PC-3 (cell line): Measurements from ENCODE around the gene PRKN.

Experiments used
- CTCF ChIP-seq: fragments of 300-600 bp; sonication (generic); conservative IDR thresholded peaks from 2 replicates; pipeline ENCODE4 v1.5.1; 2017; ENCODE audit warnings: antibody characterized with exemption, low read depth, mild to moderate bottlenecking, low read length
- EZH2 ChIP-seq: fragments of 300-600 bp; sonication (generic); IDR thresholded peaks from one replicate; pipeline ENCODE4 v1.6.1; 2017; ENCODE audit warnings: antibody characterized with exemption, mild to moderate bottlenecking, low read length; ENCODE audit not compliant: unreplicated experiment
- EZH2phosphoT487 ChIP-seq: fragments of 300-600 bp; sonication (generic); IDR thresholded peaks from 2 replicates; pipeline ENCODE4 v1.6.1; 2018; ENCODE audit warnings: mild to moderate bottlenecking, antibody characterized with exemption, low read length, borderline replicate concordance

GRCh38 chr6:161817881-161818280 is 909.7 kb downstream of the PRKN start:
- no peak for TF ChIP-seq CTCF
- no peak for TF ChIP-seq EZH2phosphoT487
- TF ChIP-seq EZH2: no peak
